Smooth muscle cell of the brain vasculature (primary cell): ENCODE measurements around the gene NDUFA13.

Source experiments
- DNase-seq: peaks from one replicate; pipeline ENCODE4 v3.0.0-alpha.2; 2012; ENCODE audit warnings: low read depth, low spot score

Gene NDUFA13

DNA sequence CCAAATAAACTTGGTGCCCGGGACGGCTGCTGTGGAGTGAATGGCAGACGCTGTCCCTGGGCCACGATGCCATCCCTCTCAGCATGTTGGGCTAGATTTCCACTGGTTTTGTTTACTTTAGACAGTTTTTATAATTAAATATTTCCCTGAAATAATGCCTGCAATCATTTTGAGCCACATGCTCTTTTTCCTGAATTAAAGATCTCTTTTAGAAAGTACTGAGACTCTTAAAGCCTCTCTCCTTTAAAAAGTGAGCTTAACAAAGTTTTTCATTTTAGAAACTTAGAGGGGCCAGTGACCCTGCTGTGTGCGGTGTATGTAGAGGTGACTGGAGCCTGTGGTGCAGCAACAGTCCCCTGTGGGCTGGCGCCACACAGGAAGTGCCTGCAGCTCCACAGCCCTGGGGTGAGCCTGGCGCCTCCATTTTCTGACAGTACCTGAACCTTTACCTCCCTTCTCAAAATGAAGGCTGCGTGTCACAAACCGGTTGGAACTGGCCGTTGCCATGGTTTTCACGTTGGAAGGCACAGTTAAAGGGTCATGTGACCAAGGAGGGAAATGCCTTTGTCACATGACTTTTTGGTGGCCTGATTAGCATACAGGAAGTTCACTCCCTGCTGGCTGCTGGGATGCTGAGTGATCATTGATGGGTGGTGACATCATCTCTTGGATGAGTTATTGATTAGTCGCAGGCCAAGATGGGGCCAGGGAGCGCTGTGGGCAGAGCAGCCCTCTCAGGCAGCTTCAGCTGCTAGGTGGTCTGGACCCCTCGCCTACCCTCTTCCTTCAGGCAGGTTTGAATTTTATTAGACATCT is 26.9 kb upstream of the NDUFA13 start:
- DNase-seq, result peak; percentile 68

DNA sequence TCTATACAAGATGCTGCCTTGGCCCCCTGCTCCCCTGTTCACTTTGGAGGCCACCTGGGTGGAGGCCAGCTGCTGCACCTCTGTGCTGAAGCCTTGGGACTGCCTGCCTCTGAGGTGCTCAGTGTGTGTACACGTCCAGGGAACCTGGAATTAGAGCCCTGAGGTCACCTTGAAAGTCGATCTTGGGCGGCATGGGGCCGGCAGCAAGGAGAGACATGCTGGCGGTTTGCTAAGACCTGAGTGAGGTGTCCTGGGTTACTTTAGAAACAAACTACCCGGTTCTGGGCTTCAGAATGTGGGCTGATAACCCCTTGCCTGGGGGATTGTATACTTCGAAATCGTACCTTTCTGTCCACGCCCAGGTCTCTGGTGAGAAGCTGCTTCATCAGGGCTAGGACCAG is 26.2 kb upstream of the NDUFA13 start:
- DNase-seq, result no peak

DNA sequence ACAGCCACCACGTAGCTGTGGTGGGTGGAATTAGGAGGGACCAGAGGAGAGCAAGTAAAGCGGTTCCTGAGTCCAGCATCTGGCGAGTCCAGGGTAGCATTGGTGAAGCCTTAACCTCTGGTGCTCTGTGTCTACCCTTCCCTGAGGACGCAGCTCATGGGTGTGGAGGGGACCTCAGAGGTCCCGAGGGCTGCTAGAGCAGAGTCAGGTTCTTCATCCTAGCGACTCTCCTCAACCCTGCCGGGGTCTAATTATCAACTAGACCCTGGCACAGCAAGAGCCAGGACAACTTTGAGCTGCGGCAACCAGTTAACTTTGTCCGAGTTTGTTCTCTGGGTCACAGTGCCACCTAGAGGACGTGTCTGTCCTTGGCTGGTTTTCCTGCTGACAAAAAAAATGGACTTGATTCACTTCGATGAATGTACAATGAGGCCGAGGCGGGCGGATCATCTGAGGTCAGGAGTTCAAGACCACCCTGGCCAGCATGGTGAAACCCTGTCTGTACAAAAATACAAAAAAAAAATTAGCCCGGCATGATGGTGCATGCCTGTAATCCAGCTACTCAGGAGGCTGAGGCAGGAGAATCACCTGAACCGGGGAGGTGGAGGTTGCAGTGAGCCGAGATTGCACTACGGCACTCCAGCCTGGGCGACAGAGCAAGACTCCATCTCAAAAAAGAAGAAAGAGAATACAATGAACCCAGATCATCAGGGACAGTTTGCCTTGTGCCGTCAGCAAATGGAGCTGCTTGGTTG is 25.6 kb upstream of the NDUFA13 start:
- DNase-seq, result peak; percentile 66

DNA sequence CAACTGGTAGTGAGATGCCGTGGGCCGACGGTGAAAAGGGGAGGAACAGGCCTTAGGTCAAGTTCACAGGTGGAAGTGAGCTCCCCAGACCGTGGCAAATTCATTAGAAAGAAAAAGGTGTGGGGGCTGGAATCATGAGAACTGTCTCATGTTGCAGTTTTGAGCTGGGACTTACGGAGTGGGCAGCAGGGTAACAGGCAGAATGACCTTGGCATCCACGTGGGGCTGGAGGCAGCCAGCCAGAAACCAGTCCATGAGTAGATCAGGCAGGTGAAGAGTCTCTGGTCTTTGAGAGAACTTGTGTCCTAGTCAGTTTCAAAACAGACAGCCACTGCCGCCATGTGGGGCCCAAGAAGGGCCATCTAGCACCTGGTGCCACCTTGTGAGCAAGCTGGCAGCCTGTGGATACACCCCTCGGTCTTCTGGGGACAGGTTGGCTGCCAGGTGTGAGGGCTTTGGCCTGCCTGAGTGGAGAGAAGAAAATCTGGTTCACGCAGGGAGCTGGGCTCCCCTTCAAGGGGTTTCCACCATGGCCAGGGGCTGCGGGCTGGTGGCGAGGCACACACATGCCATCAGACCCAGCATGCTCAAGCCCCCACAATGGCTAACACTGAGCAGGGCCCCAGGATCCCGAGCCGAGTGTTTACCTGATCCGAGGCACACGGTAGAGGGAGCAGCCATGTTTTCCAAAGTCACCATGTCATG is 24.6 kb upstream of the NDUFA13 start:
- DNase-seq, result no peak

DNA sequence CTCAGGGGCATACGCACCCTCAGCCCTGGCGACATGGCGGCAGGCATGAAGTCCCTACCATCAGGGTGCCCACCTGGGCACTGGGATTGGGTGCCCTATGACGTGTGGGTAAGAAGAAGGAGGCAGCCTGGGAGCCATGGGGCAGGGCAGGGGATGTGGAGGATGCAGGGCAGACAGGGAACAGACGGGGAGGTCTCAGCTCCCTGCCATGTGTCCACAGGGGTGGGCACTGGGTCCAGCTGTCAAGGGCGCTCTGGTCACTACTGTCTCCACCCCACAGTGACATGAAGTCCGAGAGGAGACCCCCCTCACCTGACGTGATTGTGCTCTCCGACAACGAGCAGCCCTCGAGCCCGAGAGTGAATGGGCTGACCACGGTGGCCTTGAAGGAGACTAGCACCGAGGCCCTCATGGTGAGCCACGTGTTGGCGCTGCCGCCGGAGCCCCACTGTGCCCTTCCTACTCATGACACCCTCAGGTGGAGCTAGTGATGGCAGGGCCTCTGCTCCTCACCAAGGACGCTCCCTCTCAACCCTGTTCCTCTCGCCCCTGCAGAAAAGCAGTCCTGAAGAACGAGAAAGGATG is 23.9 kb upstream of the NDUFA13 start:
- no peak for DNase-seq

DNA sequence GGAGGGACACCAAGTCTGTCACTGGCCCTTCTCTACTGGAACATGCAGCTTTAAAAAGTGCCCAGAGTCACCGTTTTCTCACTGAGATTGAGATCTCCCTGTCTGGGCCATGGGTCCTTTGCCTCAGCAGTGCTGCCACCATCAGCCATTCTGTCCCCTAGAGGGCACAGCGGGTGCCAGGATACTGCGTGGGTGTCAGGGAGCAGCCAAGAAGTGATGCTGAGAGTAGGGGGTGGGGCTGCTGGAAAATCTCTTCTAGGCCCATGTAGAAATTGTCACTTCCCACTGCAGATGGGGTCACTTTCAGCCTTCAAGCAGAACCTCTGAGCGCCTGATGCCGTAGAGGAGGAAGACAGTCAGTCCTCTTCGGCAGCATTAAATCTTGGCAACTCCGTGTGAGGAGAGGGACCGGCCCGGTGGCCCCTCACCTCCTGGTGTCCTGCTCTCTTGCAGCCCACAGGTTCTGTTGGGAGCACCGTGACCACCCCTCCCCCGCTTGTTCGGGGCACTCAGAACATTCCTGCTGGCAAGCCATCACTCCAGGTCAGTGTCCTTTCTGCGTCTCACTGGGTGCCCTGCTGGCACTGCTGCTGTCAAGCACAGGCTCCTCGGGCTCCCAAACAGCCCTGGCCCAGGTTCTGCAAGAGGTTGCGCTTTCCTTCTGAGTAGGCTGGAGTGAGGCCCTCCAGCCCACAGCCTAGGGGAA is 22.0 kb upstream of the NDUFA13 start:
- no peak for DNase-seq

DNA sequence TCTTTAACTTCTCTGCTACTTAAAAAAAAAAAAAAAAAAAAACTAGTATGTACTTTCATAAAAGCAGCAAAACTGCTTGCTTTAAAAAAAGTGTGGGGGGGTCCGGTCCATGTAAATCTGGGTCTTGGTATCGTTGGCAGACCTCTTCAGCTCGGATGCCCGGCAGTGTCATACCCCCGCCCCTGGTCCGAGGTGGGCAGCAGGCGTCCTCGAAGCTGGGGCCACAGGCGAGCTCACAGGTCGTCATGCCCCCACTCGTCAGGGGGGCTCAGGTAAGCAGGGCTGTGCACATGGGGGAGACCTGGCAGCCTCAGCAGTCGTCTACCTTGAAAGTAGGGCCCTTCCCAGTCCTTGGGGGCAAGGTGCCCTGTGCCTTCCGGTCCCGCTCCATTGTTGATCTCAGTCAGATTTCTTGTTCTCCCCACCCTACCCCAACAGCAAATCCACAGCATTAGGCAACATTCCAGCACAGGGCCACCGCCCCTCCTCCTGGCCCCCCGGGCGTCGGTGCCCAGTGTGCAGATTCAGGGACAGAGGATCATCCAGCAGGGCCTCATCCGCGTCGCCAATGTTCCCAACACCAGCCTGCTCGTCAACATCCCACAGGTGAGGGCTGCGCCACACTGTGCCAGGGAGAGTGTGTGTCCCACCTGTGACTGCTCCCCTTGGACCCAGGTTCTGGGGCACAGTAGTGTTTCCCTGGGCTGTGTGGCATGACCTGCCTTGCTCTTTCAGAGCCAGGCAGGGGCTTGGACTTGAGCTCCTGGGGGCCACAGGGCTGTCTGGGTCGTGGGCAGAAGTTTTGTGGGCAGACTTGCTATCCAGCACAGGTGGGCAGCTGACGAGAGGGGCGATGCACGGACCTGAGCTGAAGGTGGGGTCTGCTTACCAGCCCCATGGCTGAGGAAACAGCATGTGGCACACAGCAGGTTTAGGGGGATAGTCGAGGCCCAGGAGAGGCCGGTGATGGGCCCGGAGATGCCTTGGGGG is 20.1 kb upstream of the NDUFA13 start:
- no peak for DNase-seq

DNA sequence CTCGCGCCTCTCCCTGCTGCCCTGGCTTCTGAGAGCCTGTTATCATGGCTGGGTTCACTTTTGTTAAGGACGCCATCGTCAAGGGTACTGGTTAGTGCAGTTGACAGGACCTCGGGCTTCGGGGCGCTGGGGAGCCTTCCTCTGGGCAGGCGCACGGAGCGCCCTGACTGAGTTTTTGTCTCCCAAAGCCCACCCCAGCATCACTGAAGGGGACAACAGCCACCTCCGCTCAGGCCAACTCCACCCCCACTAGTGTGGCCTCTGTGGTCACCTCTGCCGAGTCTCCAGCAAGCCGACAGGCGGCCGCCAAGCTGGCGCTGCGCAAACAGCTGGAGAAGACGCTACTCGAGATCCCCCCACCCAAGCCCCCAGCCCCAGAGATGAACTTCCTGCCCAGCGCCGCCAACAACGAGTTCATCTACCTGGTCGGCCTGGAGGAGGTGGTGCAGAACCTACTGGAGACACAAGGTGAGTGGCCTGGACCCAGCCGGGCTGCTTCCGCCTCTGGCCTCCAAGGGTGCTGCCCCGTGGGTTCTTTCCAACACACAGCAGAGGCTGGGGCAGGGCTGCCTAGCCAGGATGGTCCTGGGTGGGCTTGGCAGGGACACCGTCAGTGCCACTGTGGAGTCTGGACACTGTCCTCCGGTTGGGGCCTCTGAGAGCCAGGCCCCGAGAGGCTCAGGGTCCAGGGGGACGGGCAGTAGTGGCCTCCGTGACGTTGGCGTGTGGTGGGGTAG is 17.6 kb upstream of the NDUFA13 start:
- DNase-seq, result no peak

DNA sequence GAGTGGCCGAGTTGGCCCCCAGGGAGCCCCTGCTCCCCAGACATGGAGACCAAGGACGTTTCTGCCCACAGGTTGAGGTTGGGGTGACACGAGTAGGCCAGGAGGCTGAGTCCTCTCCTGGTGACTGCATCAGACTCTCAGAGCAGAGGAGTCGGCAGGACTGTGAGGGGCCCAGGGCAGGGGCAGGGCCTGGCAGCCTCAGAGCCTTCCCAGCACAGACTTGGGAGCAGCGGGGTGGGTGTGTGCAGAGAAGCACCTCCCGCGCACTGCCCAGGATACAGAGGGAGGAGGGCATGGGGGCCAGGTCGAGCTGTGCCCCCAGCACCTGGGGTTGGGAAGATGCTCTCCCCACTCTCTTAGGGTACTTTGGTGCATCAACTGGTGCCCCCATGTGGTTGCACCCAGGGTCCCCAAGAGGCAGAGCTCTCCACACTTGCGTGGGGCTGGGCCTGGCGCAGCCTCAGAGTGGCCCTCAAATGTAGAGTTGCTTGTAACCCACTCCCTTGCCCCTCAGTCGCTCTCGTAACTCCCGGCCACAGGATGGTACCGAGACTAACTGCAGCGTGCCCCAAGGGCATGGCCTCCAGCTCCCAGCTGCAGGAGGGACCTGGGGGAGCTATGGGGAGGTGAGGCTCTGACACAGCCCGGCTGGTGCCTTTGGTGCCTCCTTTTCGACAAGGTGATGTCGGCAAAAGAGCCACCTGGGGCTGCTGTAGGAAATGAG is 16.6 kb upstream of the NDUFA13 start:
- no peak for DNase-seq

DNA sequence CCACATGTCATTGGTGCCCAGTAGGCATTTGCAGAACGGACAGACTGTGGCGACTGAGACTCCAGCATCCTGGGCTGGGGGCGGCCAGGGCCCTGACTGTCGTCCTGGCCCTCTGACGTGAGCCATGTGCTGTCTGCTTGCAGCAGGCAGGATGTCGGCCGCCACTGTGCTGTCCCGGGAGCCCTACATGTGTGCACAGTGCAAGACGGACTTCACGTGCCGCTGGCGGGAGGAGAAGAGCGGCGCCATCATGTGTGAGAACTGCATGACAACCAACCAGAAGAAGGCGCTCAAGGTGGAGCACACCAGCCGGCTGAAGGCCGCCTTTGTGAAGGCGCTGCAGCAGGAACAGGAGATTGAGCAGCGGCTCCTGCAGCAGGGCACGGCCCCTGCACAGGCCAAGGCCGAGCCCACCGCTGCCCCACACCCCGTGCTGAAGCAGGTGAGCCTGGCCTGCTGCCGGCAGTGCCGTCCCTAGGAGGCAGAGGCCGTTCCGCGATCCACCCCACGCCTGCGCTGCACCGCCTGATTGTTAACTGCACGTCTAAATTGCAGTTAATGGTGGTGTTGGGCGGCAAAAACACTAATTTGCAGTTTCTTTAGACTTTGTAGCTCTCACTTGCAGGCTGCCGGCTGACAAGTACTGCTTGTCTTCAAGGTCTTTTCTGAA is 14.9 kb upstream of the NDUFA13 start:
- DNase-seq, result no peak

DNA sequence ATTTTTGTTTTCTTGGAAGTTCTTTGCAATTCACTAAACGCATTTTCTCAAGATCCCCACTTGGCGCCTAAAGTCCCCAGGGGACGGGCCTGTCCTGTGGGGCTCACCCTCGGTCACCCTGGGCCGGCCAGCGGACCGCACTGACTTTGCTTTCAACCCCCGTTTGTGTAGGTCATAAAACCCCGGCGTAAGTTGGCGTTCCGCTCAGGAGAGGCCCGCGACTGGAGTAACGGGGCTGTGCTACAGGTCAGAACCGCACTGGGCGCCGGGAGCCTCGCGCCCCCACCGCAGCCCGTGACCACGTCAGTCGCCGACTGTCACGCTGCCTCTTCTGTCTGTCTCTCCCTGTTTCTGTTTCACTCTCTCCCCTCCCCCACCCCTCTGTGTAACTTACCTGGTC is 14.2 kb upstream of the NDUFA13 start:
- no peak for DNase-seq

DNA sequence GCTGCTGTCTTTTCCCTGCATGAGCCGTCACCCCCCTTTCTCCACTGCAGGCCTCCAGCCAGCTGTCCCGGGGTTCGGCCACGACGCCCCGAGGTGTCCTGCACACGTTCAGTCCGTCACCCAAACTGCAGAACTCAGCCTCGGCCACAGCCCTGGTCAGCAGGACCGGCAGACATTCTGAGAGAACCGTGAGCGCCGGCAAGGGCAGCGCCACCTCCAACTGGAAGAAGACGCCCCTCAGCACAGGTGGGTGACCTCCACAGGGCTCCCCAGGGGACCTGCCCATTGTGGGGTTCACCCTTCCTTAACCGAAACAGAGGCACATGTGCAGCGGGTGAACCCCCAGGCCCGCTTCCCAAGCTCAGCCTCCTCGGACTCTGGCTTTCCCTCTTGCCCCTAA is 13.7 kb upstream of the NDUFA13 start:
- no peak for DNase-seq

DNA sequence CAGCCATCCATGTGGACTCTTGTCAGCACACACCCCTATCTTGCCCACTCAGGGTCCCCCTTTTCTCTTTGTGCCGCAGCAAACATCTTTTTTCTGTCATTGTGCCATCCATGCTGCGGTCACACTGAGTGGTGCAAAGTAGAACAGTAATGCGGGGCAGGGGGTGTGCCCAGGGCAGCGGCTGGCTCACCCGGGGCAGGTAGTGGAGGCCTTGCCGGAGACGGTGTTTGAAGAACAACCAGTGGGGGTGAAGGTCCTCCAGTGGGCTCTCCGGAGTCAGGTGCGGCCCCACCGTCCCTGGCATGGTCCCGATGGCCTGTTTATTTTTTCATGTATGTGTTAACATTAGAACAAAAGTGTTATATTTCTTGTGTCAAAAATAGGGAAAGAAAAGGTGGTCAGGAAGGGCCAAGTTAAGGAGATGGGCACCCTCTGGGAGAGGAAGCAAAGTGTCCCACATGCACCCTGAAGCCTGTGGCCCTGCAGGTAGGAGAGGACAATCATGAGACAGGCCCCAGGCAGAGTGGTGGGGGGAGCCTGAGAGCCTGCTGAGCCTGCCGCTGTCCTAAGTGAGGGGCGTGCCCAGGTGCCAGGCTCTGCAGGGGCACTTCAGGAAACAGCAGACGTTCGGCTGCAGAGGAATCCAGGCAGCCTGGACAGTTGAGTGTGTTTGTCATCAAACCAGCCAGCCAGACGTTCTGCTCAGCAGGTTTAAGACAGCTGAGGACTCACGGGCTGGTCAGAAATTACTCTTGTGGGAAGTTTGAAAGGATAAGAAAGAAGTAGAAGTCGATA is 13.0 kb upstream of the NDUFA13 start:
- DNase-seq, result no peak

DNA sequence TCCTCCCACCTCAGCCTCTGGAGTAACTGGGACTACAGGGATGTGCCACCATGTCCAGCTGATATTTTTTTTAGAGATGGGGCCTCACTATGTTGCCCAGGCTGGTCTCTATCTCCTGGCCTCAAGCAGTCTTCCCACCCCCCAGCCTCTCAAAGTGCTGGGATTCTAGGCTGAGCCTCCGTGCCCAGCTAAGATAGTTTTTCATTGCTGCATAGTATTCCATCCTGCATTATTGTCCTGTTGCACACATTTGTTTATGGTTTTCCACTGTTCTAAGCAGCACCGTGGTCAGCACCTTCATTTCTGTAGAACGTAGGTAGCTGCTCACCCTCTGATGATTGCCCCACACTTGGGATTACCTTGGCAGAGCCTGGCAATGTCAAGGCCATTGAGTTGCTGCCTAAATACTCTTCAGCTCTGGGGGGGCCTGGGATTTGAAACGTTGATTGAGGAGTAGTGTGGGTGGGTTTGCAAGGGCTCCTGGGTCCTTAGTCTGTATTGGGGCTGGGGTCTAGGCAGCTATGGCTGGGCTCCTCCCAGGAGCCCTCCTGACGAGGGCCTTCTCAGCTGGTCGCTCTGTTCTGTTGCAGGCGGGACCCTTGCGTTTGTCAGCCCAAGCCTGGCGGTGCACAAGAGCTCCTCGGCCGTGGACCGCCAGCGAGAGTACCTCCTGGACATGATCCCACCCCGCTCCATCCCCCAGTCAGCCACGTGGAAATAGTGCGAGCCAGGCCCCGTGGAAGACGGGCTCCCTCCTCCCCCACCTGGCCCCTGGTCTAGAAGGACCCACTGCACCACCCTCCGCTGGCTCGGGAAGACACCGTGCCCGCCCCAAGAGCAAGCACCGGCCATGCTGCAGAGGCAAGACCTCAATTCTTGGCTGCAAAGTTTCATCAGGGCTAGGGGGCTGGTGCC is 11.0 kb upstream of the NDUFA13 start:
- DNase-seq, result no peak

DNA sequence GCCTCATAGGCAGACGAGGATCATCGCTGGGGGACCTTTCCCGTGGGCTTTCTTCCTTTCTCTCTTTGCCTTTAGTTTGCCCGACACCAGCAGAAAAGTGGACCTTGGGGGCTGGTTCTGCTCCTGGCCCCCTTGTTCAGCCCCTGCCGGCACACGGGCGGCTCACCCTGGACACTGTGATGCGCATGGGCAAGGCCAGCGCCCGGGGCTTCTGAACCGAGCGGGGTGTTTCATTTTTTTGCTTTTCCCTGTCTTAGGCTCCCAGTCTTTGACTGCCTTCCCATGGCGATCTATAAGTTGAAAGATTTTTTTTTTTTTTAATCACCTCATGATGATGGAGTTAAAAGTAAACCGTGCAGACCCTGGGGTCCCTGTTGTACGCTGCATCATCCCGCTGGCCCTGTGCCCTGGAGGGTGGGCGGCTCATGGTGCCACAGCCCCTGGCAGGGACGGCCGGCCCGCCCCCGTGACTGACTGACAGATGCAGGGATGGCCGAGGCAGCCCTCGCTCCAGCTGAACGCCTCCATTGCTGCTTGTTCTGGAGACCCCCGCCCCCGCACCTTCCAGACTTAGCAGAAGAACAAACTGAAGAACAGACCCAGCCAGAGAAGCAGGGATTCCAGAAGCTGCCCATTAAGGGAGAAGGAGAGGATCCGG is 10.2 kb upstream of the NDUFA13 start:
- DNase-seq, result no peak

DNA sequence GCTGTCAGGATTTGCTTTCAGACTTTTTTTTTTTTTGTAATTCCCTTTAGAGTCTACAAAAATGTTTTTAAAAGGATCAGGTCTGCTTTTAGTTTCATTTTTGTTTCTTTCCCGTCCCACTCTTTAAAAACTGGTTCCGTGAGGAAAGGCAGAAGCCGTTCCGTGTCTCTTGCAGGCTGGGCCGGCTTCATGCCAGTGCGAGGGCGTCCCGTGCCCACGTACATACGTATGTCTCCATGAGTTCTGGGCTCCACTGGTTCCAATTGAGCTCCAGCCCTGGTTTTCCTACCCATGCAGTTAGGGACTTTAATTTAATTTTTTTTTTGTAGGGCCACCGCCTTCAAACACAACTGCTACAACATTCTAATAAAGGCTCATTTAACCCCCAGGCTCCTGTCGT is 9.4 kb upstream of the NDUFA13 start:
- DNase-seq, result no peak
